Omental fat pad (tissue), 4 donors: ENCODE data around the gene CEMIP. TPM values are rescaled to one million over a fixed set of nuclear protein-coding genes. Genes with fewer than 3 reads are reported as not detected.

Source experiments
- ATAC-seq: fragments of 150-250 bp; one replicate; pipeline ENCODE4 v1.9.1; 2016; ENCODE audit warnings: mild to moderate bottlenecking, moderate library complexity; ENCODE audit not compliant: low FRiP score
- DNase-seq: peaks from one replicate; pipeline ENCODE4 v3.0.0-alpha.2; 2019; ENCODE audit warnings: low spot score
- CTCF ChIP-seq, 3 donors: fragments of 450-650 bp; IDR thresholded peaks; one replicate each; pipeline ENCODE4 v1.5.1; 2016 to 2017; ENCODE audit warnings: antibody characterized with exemption in 3 of 3, mild to moderate bottlenecking in 3 of 3, moderate library complexity in 2 of 3
- total RNA-seq, 4 donors: library from RNA; depleted of rRNA; stranded (reverse); fragments of >200 nt; gene quantifications; one replicate each; pipeline ENCODE4 v1.1.0, GENCODE V29; 2016

The CEMIP gene
- total RNA-seq, 4 donors from 2014 or later = 0.19 to 9.5 (median 1.2) TPM; not detected in 1

DNA sequence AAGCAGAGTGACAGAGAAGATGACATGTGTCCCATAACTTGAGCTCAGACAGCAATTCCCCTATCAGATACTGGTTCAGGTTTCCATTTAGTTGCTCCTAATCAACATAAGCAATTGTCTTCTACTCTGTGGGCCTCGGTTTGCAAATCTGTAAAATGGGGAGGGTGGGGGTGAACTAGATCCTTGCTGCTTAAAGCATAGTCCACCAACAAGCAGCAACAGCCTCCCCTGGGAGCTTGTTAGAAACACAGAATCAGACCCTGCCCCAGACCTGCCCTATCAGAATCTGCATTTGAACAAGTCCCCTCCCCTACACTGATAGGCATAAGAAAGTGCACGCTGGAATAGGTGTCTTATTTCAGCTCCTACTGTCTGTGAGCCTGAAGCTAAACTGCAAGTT lies 87.8 kb downstream of the CEMIP start:
- ATAC-seq (no peak), DNase-seq (no peak)
- TF ChIP-seq CTCF (IDR thresholded peaks at IDR 0.05) = no peak

- no peak for TF ChIP-seq CTCF (IDR thresholded peaks at IDR 0.05)
- DNase-seq = no peak
- ATAC-seq = no peak
Observed at GRCh38 chr15:80870366-80870765, 91.2 kb downstream of the CEMIP start.

DNA sequence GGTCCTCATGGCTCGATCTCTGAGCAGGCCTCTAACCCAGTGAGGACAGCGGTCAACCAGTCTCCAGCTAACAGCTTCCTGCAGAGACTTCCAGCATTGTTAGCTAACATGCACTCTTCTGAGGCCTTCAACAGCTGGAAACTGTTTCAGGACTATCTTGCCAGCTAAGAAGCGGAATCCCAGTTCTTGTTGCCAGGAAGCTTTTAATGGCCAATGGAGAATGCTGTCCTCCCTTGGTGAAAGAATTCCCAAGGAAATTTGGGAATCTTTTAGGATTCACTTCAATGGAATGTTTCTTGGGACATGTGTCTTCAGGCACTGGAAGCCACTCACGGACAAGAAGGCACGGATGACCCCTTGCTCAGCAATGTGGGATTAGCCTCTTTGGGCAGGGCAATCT lies 91.7 kb downstream of the CEMIP start:
- no peak for TF ChIP-seq CTCF (IDR thresholded peaks at IDR 0.05)
- no peak for DNase-seq
- ATAC-seq = no peak

DNA sequence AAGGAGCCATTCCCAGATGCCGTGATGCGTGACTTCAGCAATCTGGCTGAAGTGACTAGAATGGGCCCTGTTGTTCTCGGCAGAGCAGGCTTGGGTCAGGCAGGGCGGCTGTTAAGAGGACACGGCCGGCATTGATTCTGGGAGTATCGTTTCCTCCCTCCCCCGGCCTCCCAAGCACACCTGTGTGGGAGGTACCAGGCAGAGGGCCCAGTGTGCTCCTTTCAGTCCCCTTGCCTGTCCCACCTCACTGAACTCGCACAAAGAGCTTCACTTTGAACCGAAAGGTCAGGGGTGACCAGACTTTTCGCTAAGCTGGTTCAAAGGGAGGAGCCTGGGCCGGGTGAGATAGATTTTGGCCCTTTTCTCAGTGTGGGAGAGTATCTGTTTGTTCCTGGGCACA lies 92.7 kb downstream of the CEMIP start:
- ATAC-seq = no peak
- TF ChIP-seq CTCF (IDR thresholded peaks at IDR 0.05) = no peak
- no peak for DNase-seq

DNA sequence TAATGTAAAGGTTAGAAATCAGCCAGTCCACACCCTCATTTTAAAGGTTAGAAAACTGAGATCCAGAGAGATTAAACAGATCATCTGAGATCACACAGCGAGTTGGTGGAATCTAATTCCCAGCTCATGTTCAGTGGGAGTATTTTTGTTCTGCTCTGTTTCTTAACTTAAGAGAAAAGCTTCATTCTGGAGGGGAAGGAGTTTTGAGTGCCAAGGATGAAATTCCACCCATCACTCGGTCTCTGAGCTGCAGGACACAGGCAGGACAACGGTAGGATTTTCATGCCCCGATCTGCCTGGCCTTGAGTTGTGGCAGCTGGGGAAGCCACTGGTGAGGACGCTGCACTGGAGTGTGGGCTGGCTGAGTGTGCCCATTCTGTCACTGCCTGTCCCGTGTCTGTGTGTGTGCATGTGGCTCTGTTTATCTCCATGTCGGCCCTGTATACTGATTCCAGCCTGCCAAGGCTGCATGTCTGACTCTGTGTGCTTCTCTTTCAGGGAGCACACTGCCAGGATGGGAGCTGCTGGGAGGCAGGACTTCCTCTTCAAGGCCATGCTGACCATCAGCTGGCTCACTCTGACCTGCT lies 94.3 kb downstream of the CEMIP start:
- no peak for TF ChIP-seq CTCF (IDR thresholded peaks at IDR 0.05)
- no peak for ATAC-seq

GRCh38 chr15:80875568-80876347 lies 96.6 kb downstream of the CEMIP start:
- no peak for ATAC-seq
- no peak for TF ChIP-seq CTCF (IDR thresholded peaks at IDR 0.05)

More for the DNA sequence above, 94.3 kb downstream of the CEMIP start:
- no peak for DNase-seq

GRCh38 chr15:80876348-80876674 lies 97.1 kb downstream of the CEMIP start:
- no peak for ATAC-seq
- DNase-seq = no peak
- no peak for TF ChIP-seq CTCF (IDR thresholded peaks at IDR 0.05)

More at GRCh38 chr15:80875568-80876347, 96.6 kb downstream of the CEMIP start:
- DNase-seq = no peak
